DOHH2 (cell line): ENCODE results near the gene MYO1D.

Experiments used
- EZH2phosphoT487 ChIP-seq: fragments of 200-600 bp; sonication (generic); IDR thresholded peaks from 2 replicates; pipeline ENCODE4 v1.6.1; 2017; ENCODE audit warnings: borderline replicate concordance, mild to moderate bottlenecking, antibody characterized with exemption, low read length, moderate library complexity, mixed read lengths
- TF ChIP-seq, protein P1 (sequence below): fragments of 200-600 bp; sonication (generic); IDR thresholded peaks from one replicate; pipeline ENCODE4 v1.5.1; 2014; ENCODE audit warnings: antibody characterized with exemption, mild to moderate bottlenecking, low read depth, low read length; ENCODE audit not compliant: poor library complexity, severe bottlenecking

DNA sequence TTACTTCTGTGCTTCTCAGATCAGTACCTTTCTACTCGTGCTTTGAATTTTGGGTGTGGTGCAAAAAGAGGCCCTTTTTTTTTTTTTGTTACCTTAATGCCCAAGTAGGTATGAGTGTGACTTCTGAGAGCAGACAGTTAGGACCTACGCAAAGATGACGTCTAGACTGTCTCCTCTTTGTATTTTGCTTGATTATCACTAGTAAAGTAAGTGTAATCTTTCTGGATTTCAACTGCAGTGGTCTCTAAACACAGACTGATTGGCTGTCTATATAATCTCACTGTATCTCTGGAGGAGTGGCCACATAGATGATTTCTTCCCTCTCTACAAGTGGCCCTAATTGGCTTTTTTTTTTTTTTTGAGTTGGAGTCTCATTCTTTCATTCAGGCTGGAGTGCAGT, 401.7 kb downstream of the MYO1D start:
- TF ChIP-seq, protein P1, sequence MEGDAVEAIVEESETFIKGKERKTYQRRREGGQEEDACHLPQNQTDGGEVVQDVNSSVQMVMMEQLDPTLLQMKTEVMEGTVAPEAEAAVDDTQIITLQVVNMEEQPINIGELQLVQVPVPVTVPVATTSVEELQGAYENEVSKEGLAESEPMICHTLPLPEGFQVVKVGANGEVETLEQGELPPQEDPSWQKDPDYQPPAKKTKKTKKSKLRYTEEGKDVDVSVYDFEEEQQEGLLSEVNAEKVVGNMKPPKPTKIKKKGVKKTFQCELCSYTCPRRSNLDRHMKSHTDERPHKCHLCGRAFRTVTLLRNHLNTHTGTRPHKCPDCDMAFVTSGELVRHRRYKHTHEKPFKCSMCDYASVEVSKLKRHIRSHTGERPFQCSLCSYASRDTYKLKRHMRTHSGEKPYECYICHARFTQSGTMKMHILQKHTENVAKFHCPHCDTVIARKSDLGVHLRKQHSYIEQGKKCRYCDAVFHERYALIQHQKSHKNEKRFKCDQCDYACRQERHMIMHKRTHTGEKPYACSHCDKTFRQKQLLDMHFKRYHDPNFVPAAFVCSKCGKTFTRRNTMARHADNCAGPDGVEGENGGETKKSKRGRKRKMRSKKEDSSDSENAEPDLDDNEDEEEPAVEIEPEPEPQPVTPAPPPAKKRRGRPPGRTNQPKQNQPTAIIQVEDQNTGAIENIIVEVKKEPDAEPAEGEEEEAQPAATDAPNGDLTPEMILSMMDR: no peak
- no peak for TF ChIP-seq EZH2phosphoT487
